GM12892 (cell line): ENCODE measurements around the gene EXD2.
"Not testable (repeated sequence)": the region's sequence is repeated elsewhere in the genome, so short reads cannot be mapped to it uniquely, and the experiment has no call there.

Source experiments
- DNase-seq: peaks from one replicate; pipeline ENCODE4 v3.0.0; 2011; ENCODE audit not compliant: insufficient read length
- FAIRE-seq: peaks from 2 replicates; lab custom pipeline; 2011; peaks lifted over from hg19 to GRCh38; lab: Jason Lieb, UNC
- POLR2A ChIP-seq: IDR thresholded peaks from 2 replicates; pipeline ENCODE4 v1.6.1; 2011; ENCODE audit warnings: low read depth, low read length, control low read depth
- POLR2AphosphoS5 ChIP-seq: IDR thresholded peaks from 2 replicates; pipeline ENCODE4 v1.6.1; 2011; ENCODE audit warnings: low read depth, low read length, control low read depth
- TAF1 ChIP-seq: IDR thresholded peaks from 2 replicates; pipeline ENCODE4 v1.6.1; 2011; ENCODE audit warnings: low read depth, mild to moderate bottlenecking, control low read depth, low read length, borderline replicate concordance

Gene EXD2

GRCh38 chr14:69204753-69205152 lies 13.5 kb downstream of the EXD2 start:
- TF ChIP-seq POLR2A (no peak), POLR2AphosphoS5 (no peak)
- DNase-seq (no peak), FAIRE-seq (no peak)

GRCh38 chr14:69207435-69208041 lies 16.2 kb downstream of the EXD2 start:
- no peak for DNase-seq
- TF ChIP-seq TAF1 (no peak), POLR2A (no peak), POLR2AphosphoS5 (no peak)
- no peak for FAIRE-seq

- FAIRE-seq (no peak), DNase-seq (no peak)
- TF ChIP-seq TAF1 (no peak), POLR2A (no peak), POLR2AphosphoS5 (no peak)
Observed at GRCh38 chr14:69208666-69209065, 17.4 kb downstream of the EXD2 start.

DNA sequence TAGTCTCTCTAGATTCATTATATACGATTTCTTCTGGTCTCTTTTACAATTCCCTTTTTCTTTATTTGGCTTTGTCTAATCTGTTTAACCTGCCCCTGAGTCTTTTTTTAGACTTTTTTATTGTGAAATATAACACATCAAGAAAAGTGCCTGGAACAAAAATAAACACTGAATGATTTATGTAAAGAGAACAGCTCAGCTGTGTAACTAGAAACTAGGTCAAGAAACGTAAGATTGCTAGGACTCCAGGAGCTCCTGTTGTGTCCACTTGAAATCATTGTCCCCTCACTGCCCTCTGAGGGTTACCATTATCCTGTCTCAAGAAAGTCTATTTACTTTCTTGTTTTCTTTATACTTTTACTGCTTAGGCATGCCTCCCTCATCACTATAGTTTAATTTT lies 23.1 kb downstream of the EXD2 start:
- TF ChIP-seq TAF1, result no peak
- TF ChIP-seq POLR2AphosphoS5, result no peak
- no peak for TF ChIP-seq POLR2A
- DNase-seq, result no peak
- no peak for FAIRE-seq

GRCh38 chr14:69217663-69218062 lies 26.4 kb downstream of the EXD2 start:
- FAIRE-seq, DNase-seq: not testable (repeated sequence)

DNA sequence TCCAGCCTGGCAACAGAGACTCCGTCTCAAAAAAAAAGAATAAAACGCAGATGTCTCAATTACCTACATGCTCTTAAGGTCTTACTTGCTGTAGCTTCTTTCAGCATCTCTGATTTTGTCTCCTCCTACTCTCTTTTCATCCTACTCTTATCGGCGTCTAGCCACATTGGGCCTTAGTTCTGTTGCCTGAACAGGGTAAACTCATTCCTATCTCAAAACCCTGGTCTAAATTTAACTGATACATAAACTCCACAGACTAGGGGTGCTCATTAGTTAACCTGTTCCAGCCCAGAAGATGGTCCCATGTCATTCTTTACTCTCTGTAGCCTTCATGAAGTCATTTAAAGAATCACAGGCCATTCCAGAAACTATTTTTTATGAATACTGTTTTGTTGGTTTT lies 33.6 kb downstream of the EXD2 start:
- no peak for TF ChIP-seq POLR2A
- TF ChIP-seq TAF1, result no peak
- no peak for TF ChIP-seq POLR2AphosphoS5
- FAIRE-seq (no peak), DNase-seq (no peak)

GRCh38 chr14:69226178-69226577 lies 34.9 kb downstream of the EXD2 start:
- no peak for FAIRE-seq
- TF ChIP-seq TAF1, result no peak
- TF ChIP-seq POLR2A, result no peak
- no peak for TF ChIP-seq POLR2AphosphoS5
- DNase-seq, result no peak

GRCh38 chr14:69226736-69227135 lies 35.4 kb downstream of the EXD2 start:
- no peak for DNase-seq
- TF ChIP-seq POLR2A (no peak), TAF1 (no peak), POLR2AphosphoS5 (no peak)
- no peak for FAIRE-seq

DNA sequence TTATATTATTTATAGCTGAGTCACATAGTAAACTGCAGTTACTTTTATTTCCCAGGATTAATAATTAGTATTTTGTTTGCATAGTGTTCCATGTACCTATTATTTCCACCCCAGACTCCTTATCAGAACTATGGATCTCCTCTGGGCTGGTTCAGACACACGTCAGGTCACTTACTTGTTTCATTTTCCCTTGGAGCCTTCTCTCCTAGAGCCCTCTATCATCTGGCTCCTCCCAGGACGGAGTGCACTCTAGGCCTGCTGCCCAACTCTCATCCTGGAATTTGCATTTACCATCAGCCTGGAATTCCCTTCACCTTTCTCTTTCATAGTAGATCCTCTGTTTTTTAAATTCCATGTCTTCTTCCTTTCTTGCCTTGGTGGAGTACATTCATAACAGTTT lies 40.2 kb downstream of the EXD2 start:
- TF ChIP-seq POLR2AphosphoS5 (no peak), POLR2A (no peak), TAF1 (no peak)
- DNase-seq (no peak), FAIRE-seq (no peak)

GRCh38 chr14:69232388-69232787 lies 41.1 kb downstream of the EXD2 start:
- FAIRE-seq (no peak), DNase-seq (no peak)
- TF ChIP-seq POLR2AphosphoS5, result no peak
- no peak for TF ChIP-seq POLR2A

DNA sequence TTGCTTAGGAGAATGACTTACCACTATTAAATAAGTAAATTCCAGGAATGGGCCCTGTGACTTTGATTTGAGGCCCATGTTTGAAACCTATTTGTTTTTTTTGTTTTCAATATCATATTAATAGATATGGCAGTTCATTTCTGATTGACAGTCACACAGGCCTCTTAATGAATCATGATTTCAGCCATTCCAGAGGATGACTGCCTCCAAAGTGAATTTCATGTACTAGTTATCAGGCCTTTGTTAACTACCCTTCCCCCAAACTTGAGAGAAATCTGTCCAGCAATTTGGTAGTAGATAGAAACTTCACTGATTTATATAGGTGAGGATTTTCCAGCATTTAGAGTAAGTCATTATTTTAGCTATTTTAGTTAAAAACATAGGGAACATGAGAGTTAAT lies 42.8 kb downstream of the EXD2 start:
- TF ChIP-seq POLR2A (no peak), TAF1 (no peak), POLR2AphosphoS5 (no peak)
- DNase-seq (no peak), FAIRE-seq (no peak)

DNA sequence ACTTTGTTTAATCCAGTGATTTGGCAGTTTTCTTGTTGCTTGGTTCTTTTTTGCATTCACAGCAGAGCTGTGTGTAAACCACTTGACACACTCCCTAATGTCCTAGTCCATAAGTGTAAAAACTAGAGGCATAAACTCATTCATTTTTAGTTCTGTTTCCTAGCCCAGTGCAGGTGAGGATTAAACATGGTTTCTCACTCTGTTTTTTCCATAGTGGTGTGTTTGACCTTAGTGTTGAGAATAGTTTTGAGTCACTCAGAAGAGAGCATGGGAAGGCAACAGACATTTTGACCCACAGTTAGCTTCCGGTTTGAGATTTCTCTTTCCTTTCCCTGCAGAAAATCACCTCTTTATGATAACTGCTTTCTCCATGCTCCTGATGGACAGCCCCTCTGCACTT lies 44.4 kb downstream of the EXD2 start:
- FAIRE-seq (no peak), DNase-seq (no peak)
- TF ChIP-seq TAF1 (no peak), POLR2AphosphoS5 (no peak), POLR2A (no peak)

DNA sequence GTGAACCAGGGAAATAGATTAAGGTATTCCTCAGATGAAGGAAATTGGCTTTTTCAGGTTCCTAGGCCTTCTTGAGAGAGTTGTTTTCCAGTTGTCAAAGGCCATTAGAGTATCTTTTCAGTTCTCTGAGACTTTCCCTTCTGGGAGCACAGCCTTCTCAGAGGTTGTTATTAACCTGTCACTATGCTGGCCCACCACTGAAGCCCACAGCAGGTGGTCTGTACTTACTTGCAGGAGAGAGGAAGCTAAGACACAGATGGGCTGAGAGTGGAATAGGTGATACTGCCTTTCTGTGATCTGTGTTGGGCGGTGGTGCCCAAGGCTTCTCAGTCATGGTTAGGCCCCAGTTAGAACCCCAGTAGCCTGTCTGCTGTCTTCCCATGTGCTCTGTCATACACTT lies 45.8 kb downstream of the EXD2 start:
- FAIRE-seq, result no peak
- no peak for DNase-seq
- TF ChIP-seq POLR2AphosphoS5, result no peak
- TF ChIP-seq TAF1, result no peak
- TF ChIP-seq POLR2A, result no peak
